GM18507 (cell line): ENCODE results near the gene DGKI.

Source experiments
- DNase-seq: peaks from one replicate; pipeline ENCODE4 v3.0.0; 2011; ENCODE audit warnings: low read depth; ENCODE audit not compliant: insufficient read length; ENCODE audit errors: extremely low spot score
- FAIRE-seq: peaks from 2 replicates; lab custom pipeline; 2011; peaks lifted over from hg19 to GRCh38; lab: Jason Lieb, UNC

DGKI gene

GRCh38 chr7:137873979-137874777 is 27.4 kb upstream of the DGKI start:
- FAIRE-seq (no peak), DNase-seq (no peak)

GRCh38 chr7:137873524-137873923 is 26.8 kb upstream of the DGKI start:
- FAIRE-seq (no peak), DNase-seq (no peak)

- no peak for DNase-seq
- no peak for FAIRE-seq
Observed at GRCh38 chr7:137871170-137871915, 24.6 kb upstream of the DGKI start.

- DNase-seq: no peak
Observed at GRCh38 chr7:137870684-137871083, 23.9 kb upstream of the DGKI start.

GRCh38 chr7:137870078-137870477 is 23.3 kb upstream of the DGKI start:
- FAIRE-seq (no peak), DNase-seq (no peak)

More at GRCh38 chr7:137870684-137871083, 23.9 kb upstream of the DGKI start:
- FAIRE-seq: no peak

- DNase-seq: no peak
- no peak for FAIRE-seq
Observed at GRCh38 chr7:137869260-137869659, 22.5 kb upstream of the DGKI start.

GRCh38 chr7:137867289-137867688 is 20.5 kb upstream of the DGKI start:
- FAIRE-seq: no peak
- DNase-seq: no peak

GRCh38 chr7:137865764-137866163 is 19.0 kb upstream of the DGKI start:
- DNase-seq (no peak), FAIRE-seq (no peak)

GRCh38 chr7:137862964-137863363 is 16.2 kb upstream of the DGKI start:
- no peak for FAIRE-seq
- no peak for DNase-seq

- no peak for DNase-seq
- FAIRE-seq: no peak
Observed at GRCh38 chr7:137862358-137862757, 15.6 kb upstream of the DGKI start.

GRCh38 chr7:137860542-137860941 is 13.8 kb upstream of the DGKI start:
- DNase-seq: no peak
- no peak for FAIRE-seq

- no peak for DNase-seq
- FAIRE-seq: no peak
Observed at GRCh38 chr7:137853053-137853452, 6.3 kb upstream of the DGKI start.

- FAIRE-seq (no peak), DNase-seq (no peak)
Observed at GRCh38 chr7:137852108-137852507, 5.3 kb upstream of the DGKI start.

GRCh38 chr7:137850972-137851945 is 4.5 kb upstream of the DGKI start:
- FAIRE-seq: no peak
- no peak for DNase-seq

- FAIRE-seq (no peak), DNase-seq (no peak)
Observed at GRCh38 chr7:137850571-137850970, 3.8 kb upstream of the DGKI start.

GRCh38 chr7:137848095-137848494 is 1.3 kb upstream of the DGKI start:
- no peak for DNase-seq
- FAIRE-seq: no peak

- DNase-seq (no peak), FAIRE-seq (no peak)
Observed at GRCh38 chr7:137847568-137848050, 835 bp upstream of the DGKI start.

GRCh38 chr7:137846549-137846826 is 286 bp downstream of the DGKI start:
- FAIRE-seq (no peak), DNase-seq (no peak)

- FAIRE-seq (no peak), DNase-seq (no peak)
Observed at GRCh38 chr7:137844677-137845425, 1.9 kb downstream of the DGKI start.
